CD4-positive, alpha-beta memory T cell (primary cell): ENCODE measurements around the gene MEIS2. TPM values are rescaled to one million over a fixed set of nuclear protein-coding genes. Genes with fewer than 3 reads are reported as not detected.

Source experiments
- microRNA-seq: library from miRNA; unstranded; fragments of <30 nt; microRNA quantifications from one replicate; pipeline ENCODE4 v1.2.0, GENCODE V29; 2021; ENCODE audit warnings: borderline replicate concordance, borderline number of aligned reads, borderline microRNAs expressed, mixed read lengths
- polyA plus RNA-seq, 2 donors: library from polyadenylated mRNA; unstranded; fragments of 300-500 nt; fragmentation: Illumina TruSeq; gene quantifications; one replicate each; pipeline ENCODE4 v1.2.3, GENCODE V29; 2021
- total RNA-seq, 2 experiments: library from RNA; stranded (reverse); gene quantifications; one replicate each; pipeline ENCODE4 v1.2.3, GENCODE V29; 2021

MEIS2 gene
- total and polyA plus RNA-seq, 4 experiments from 2014 or later: not detected

Small RNA genes within 50 kb of the gene (microRNA-seq; reads per million reads assigned to microRNA genes)
- gene MIR8063: not detected
